GM12891 (cell line): ENCODE data around the gene GRAMD1B.

Experiments
- POLR2A ChIP-seq: IDR thresholded peaks from 2 replicates; pipeline ENCODE4 v1.6.1; 2011; ENCODE audit warnings: low read depth, low read length, control low read depth
- POLR2AphosphoS5 ChIP-seq: IDR thresholded peaks from 2 replicates; pipeline ENCODE4 v1.6.1; 2011; ENCODE audit warnings: low read depth, low read length, control low read depth
- SPI1 ChIP-seq: IDR thresholded peaks from 2 replicates; pipeline ENCODE4 v1.6.1; 2011; ENCODE audit warnings: low read depth, low read length, control low read depth
- TAF1 ChIP-seq: IDR thresholded peaks from 2 replicates; pipeline ENCODE4 v1.6.1; 2011; ENCODE audit warnings: low read depth, low read length, control low read depth

DNA sequence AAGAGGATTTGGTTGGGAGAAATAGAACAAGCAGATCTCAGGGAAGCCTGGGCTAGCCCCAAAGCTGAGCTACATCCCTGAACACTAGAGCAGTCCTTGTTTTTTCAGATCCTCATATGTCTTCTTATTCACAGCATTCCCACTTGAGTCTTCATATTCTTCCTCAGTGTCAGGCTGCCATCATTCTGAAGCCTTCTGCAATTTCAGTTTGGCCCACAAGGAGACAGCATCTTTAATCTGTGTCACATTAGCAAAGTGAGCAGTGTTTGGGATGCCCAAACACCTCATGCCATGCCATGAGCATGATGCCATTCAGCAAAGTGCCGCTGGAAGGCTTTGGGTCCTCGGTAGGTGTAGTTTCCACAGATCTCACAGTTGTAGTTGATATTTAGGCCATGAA is 167.8 kb downstream of the GRAMD1B start:
- no peak for TF ChIP-seq SPI1
- no peak for TF ChIP-seq POLR2A
- TF ChIP-seq POLR2AphosphoS5: no peak
- TF ChIP-seq TAF1: no peak
